Subcutaneous adipose tissue (tissue), 4 donors: ENCODE data around the gene RHEB. TPM values are rescaled to one million over a fixed set of nuclear protein-coding genes. Genes with fewer than 3 reads are reported as not detected.

Source experiments
- total RNA-seq, 4 donors: library from RNA; depleted of rRNA; stranded (reverse); fragments of >200 nt; gene quantifications; one replicate each; pipeline ENCODE4 v1.1.0, GENCODE V29; 2016
- TF ChIP-seq, protein P1 (sequence below): fragments of 450-650 bp; IDR thresholded peaks from one replicate; pipeline ENCODE4 v1.5.1; 2016; ENCODE audit warnings: low read depth, mild to moderate bottlenecking, control low read depth, antibody characterized with exemption, moderate library complexity

Gene RHEB
- total RNA-seq, 4 donors from 2014 or later, result 98.1 to 132 (median 106) TPM

DNA sequence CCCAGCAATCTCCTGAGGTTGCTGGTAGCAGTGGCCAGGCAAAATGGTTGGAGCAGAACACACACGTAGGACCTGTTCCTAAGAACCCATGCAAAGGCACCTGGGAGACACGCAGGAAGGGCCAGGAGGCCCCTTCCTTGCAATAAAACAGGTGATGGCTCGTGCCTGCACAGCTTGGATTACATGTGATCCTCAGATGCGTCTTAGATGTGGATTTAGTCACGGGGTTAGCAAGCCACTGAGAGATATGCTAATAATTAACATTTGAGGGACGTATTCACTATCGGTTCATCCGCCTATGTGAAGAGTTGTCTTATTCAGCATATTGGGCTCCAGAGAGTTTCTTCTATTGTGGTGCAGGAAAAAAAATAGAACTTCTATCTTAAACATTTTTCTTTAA, 4.6 kb upstream of the RHEB start:
- TF ChIP-seq, protein P1, sequence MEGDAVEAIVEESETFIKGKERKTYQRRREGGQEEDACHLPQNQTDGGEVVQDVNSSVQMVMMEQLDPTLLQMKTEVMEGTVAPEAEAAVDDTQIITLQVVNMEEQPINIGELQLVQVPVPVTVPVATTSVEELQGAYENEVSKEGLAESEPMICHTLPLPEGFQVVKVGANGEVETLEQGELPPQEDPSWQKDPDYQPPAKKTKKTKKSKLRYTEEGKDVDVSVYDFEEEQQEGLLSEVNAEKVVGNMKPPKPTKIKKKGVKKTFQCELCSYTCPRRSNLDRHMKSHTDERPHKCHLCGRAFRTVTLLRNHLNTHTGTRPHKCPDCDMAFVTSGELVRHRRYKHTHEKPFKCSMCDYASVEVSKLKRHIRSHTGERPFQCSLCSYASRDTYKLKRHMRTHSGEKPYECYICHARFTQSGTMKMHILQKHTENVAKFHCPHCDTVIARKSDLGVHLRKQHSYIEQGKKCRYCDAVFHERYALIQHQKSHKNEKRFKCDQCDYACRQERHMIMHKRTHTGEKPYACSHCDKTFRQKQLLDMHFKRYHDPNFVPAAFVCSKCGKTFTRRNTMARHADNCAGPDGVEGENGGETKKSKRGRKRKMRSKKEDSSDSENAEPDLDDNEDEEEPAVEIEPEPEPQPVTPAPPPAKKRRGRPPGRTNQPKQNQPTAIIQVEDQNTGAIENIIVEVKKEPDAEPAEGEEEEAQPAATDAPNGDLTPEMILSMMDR, result no peak

DNA sequence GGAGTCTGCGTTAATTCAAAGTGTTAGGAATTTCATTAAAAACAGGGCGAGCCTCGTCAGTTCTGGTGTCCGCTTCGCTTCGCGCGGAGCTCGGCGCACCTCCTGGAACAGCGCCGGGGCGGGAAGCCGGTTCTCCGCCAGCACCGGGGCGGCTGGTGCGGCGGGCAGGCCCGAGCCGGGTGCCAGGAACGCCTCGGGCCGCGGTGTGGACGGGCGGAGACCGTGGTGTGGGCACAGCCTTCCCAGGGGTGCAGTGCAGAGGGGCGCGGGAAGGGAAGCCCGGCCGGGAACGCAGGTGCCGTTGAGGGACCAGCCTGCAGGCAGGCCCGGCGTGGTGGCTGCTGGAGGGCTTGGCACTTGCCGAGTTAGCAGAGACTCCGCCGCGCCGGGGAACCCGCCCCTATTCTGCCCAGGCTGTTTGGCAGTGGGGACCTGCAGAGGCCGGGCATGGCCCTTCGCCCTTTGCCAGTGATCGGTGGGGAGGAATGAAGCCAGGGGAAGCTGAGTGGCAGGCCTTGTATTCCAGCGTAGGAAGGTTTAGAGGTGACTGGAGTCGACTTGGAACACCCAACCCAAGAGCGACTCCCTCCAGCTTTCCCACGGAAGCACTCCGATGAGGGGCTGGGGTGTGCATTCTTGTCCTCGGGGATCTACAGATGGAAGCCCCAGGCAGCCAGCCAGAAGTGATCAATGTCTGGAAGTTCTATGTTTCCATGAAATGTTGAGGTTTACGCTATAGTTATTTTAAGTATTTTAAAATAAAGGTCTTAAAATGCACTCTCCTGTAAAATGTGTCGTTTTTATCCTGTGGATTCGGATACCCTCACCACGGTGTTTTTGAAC, 945 bp upstream of the RHEB start:
- TF ChIP-seq, protein P1, result no peak

DNA sequence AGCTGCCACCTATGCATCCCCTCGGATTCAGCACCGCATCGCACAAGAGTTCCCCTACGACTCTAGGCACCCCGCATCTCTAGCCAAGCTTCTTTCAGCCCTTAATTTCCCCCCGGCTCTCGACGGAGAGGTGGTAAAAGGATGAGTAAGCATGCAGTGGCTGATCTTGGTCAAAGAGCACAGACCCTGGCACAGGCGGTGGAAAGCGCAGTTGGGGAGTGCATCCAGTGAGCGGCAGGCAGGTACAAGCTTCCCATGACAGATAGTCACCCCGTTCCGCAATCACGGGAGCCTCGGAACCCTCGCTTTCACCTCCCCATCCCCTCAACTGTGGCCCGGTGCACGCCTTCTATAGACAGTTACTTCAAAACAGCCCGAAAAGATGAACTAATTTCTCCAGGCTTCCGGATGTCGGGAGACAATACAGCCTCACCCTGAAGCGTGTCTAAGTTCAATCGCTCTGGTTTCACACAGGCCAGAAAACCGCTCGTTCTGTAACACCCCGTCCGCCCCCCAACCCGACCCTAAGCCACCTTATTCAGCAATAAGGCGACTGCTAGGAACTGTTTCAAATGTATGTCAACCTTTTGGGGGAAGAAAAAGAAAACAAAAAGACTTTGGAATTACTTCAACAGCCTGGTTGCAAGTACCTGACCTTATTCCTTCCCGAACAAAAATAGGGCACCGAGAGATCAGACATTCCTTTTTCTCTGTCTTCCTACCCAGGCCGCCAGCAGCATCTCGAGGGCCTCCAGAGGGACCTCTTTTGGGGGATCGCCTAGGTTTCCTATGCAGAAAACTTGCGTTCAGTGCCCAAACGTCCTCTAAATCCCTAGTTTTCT, 1.4 kb downstream of the RHEB start:
- TF ChIP-seq, protein P1, result no peak

DNA sequence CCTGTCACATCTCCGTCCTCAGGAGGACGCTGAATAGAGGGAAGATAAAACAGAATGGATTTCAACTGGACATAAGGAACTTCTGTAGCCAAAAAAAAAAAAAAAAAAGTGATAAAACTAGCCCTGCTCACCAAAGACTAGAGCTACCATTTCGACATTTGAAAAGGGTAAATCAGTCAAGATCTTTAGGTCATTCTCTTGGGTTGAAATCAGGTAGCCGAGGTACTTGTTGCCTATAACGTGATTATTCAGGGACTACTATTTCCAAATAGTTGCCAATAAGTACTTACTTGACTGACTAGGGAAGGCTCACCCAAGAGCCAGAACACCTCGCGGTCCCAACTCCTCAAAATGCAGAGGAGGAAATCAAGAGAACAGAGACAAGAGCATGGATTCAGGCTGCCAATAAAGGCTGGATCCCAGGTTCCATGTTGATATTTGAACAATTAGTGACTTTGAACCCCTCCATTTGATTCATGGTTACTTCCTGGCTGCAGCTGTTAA, 2.0 kb downstream of the RHEB start:
- TF ChIP-seq, protein P1, result no peak

DNA sequence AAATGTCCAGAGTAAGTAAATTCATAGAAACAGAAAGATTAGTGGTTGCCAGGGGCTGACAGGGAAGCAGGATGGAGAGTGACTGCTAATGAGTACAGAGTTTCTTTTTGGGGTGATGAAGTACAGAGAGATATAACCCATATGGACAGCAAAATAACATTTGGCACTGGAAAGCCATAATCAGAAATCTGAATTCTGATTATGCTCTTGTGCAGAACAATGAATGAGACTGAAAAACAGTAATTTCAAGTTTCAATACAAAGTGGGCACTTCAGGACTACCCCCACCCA, 4.5 kb downstream of the RHEB start:
- TF ChIP-seq, protein P1, result no peak

DNA sequence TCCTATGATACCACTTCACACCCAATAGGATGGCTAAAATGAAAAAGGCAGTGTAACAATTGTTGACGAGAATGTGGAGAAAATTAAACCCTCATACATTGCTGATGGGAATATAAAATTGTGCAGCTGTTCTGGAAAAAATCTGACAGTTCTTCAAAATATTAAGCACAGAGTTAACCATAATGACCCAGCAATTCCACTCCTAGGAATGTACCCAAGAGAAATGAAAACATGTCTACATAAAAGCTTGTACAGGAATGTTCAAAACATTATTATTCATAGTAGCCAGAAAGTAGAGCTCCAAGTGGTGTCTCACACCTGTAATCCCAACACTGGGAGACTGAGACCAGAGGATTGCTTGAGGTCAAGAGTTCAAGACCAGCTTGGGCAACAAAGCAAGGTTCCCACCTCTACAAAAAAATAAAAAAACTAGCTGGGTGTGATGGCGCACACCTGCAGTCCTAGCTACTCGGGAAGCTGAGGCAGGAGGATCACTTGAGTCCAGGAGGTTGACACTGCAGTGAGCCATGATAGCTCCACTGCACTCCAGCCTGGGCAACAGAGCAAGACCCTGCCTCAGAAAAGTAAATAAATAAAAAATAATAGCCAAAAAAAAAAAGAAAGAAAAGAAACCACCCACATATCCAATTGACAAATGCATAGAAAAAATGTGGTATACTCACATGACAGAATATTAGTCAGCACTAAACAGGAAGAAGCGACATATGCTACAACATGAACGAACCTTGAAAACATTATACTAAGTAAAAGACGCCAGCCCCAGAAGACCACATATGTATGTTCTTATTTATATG, 5.0 kb downstream of the RHEB start:
- TF ChIP-seq, protein P1, result no peak
